ENCODE measurements around the gene SLAMF9. TPM values are rescaled to one million over a fixed set of nuclear protein-coding genes. Genes with fewer than 3 reads are reported as not detected.

The SLAMF9 gene
- total RNA-seq, 2 donors from 2014 or later, result not detected

- no peaks in the 10 kb centered on the region for H3K9me3 ChIP-seq
- H3K4me3 ChIP-seq, result peak overlapping the region in 1 of 2 donors; percentile 56
- no peak for DNase-seq (ENCODE audit: low spot score)
- no peaks in the 10 kb centered on the region for H3K27me3 ChIP-seq
- no peak for TF ChIP-seq CTCF (IDR thresholded peaks at IDR 0.05)
- peak overlapping the region; percentile 3 to 37 for H3K27ac ChIP-seq
- peaks cover 0 to 22% of the 10 kb centered on the region in 2 donors for H3K4me1 ChIP-seq
- H3K36me3 ChIP-seq, result no peaks in the 10 kb centered on the region
Observed at GRCh38 chr1:159946242-159947187, 7.5 kb downstream of the SLAMF9 start.

DNA sequence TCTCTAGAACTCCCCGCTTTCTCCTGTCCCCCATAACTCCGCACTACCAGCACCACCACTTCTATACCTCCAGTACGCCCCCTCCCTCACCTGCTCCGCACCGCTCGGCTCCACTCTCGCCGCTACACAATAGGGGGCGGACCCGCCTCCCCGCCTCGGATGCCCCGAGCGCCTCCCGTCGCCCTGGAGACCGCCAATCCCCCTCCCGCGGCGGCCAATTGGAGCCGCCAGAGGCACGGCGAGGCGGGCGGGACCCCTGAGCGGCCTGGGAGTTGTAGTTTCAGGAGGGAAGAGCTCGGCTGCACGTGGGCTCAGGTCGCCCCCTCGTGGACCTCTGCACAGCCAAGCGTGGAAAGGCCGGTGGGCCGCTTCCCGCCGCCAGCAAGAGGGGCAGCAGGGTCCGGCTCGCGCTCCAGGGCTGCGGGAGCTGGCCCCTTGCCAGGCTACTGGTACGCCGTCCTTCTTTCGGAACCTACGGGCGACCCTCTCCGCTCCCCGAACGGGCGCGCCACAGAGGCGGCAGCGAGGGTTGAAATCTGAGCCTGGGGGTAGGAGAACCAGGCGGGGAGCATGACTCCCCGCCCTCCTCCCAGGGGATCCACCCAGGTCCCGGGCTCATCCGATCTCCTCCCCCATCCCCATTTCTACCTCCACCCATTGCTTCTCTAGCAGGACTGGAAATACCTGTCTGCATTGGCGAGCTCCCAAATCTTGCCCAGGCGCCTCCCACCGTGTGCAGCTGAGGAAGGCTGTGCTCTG, 8.4 kb downstream of the SLAMF9 start, which contains the start of gene IGSF9:
Gene IGSF9 (minus strand): TSS at position 131 of the 759 bp plus-strand sequence. CDS start 2,159 bp downstream, outside the sequence.
- Histone ChIP-seq H3K27ac (peak within 1 kb of the TSS; percentile 3 to 37), H3K4me1 (peaks cover 0 to 22% of the 10 kb centered on the region in 2 donors), H3K4me3 (peak within 1 kb of the TSS; percentile 25 to 56), H3K9me3 (no peaks in the 10 kb centered on the region), H3K27me3 (no peaks in the 10 kb centered on the region), H3K36me3 (no peaks in the 10 kb centered on the region)
- DNase-seq (ENCODE audit: low spot score), result peak; percentile 81
- TF ChIP-seq CTCF (IDR thresholded peaks at IDR 0.05), result peak; percentile 40 to 90

- Histone ChIP-seq H3K4me1 (peaks cover 0 to 22% of the 10 kb centered on the region in 2 donors), H3K4me3 (peak overlapping the region; percentile 25 to 56), H3K27ac (no peak overlapping the region), H3K27me3 (no peaks in the 10 kb centered on the region), H3K9me3 (no peaks in the 10 kb centered on the region), H3K36me3 (no peaks in the 10 kb centered on the region)
- no peak for DNase-seq (ENCODE audit: low spot score)
- TF ChIP-seq CTCF (IDR thresholded peaks at IDR 0.05), result no peak
Observed at GRCh38 chr1:159944623-159945455, 9.2 kb downstream of the SLAMF9 start.

DNA sequence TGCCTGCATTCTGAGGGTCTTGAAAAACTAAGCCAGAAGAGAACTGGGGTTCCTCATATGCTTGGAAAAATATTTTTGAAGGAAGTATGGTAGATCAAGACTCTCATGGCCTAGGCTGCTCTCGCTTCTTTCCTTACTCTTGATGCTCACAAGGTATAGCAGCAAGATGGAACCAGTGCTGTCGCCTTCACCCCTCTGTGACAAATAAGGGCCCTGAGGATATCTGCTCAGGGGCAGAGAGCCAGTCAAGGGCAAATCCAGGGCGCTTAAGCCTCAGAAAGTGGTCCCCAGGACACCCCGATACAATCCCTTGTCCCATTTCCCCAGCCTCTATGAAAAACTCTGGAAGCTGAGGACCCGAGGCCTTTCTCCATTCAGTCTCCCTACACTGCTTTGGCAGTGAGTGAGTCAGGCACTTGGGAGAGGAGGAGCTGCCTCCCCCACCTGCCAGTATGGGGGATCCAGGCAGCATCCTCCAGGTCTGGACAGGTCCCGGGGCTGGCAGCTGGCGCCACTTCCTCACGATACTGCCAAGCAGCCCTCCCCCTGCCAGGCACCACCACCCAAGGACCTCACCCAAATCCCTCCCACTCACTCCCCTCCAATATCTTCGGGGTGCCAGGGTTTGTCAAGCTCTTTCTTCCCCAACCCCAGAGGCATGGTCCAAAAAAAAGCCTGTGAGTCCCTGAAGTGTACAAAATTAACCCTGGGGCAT, 10.0 kb downstream of the SLAMF9 start:
- H3K4me3 ChIP-seq, result no peak overlapping the region
- H3K9me3 ChIP-seq, result no peaks in the 10 kb centered on the region
- no peak overlapping the region for H3K27ac ChIP-seq
- H3K36me3 ChIP-seq, result no peaks in the 10 kb centered on the region
- no peaks in the 10 kb centered on the region for H3K27me3 ChIP-seq
- H3K4me1 ChIP-seq, result peaks cover 0 to 22% of the 10 kb centered on the region in 2 donors
- DNase-seq (ENCODE audit: low spot score), result no peak
- TF ChIP-seq CTCF (IDR thresholded peaks at IDR 0.05), result no peak

- H3K4me3 ChIP-seq, result no peak overlapping the region
- no peak for DNase-seq (ENCODE audit: low spot score)
- no peaks in the 10 kb centered on the region for H3K27me3 ChIP-seq
- H3K36me3 ChIP-seq, result no peaks in the 10 kb centered on the region
- peaks cover 0 to 26% of the 10 kb centered on the region in 2 donors for H3K4me1 ChIP-seq
- H3K27ac ChIP-seq, result no peak overlapping the region
- no peak for TF ChIP-seq CTCF (IDR thresholded peaks at IDR 0.05)
- no peaks in the 10 kb centered on the region for H3K9me3 ChIP-seq
Observed at GRCh38 chr1:159943278-159943640, 10.8 kb downstream of the SLAMF9 start.
